Lung microvascular endothelial cell (primary cell): ENCODE data around the gene CUL2. TPM values are rescaled to one million over a fixed set of nuclear protein-coding genes. Genes with fewer than 3 reads are reported as not detected.
"Not testable (repeated sequence)": the region's sequence is repeated elsewhere in the genome, so short reads cannot be mapped to it uniquely, and the experiment has no call there.

Experiments
- DNase-seq, 2 donors: peaks; one replicate each; pipeline versions ENCODE4 v3.0.0 to v3.0.0-alpha.2; 2010; ENCODE audit warnings: low read depth in 2 of 2
- total RNA-seq: library from RNA; depleted of rRNA; stranded (reverse); fragments of >200 nt; gene quantifications from 2 replicates; pipeline ENCODE4 v1.2.1, GENCODE V29; 2014

Gene CUL2
- total RNA-seq, 1 donor from 2014 or later: 20.0 TPM

GRCh38 chr10:35020481-35020880 lies 69.7 kb downstream of the CUL2 start:
- no peak for DNase-seq

DNA sequence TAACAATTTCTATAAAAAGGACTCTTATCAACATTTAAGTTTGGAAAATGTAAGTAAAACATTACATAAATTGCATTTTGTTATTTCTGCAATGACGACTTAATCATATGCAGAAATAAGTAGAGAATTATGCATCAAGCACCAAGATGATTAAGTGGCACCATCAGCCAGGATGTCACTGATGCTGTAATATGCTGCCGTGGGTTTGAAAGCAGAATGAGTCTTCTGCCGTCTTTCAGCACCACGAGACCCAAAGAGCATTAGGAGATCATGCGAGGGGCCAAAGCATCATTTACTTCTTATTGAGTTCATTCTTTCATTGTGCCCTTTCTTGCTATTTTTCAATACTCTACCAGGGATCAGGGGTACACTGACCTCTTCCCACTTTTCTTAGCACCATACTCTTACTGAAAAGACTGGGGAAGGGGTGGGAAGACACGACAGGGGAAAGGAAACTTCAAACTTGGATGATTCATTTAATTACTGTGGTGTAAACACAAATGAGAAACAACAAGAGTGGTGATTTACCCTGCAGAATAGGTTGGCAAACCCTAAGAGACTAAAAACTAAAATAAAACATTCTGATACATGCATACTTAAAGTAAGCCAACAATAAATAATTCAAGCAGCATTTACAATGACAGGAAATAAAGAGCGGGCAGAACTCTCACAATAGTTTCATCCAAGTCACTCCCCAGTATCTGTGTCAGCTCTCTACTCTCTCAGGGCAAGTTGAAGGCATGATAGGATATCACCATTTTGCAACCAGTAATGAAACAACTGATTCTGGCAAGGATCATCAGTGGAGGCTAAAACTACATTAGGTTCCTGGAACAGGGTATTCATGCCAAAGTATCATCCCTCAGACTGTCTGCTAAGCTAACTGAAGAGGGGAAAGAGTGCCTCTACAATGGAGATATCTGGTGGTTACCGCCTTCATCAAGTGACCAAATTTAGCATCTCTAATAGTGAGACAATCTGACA lies 70.8 kb downstream of the CUL2 start:
- DNase-seq: no peak

GRCh38 chr10:35017608-35018007 lies 72.5 kb downstream of the CUL2 start:
- DNase-seq: no peak

DNA sequence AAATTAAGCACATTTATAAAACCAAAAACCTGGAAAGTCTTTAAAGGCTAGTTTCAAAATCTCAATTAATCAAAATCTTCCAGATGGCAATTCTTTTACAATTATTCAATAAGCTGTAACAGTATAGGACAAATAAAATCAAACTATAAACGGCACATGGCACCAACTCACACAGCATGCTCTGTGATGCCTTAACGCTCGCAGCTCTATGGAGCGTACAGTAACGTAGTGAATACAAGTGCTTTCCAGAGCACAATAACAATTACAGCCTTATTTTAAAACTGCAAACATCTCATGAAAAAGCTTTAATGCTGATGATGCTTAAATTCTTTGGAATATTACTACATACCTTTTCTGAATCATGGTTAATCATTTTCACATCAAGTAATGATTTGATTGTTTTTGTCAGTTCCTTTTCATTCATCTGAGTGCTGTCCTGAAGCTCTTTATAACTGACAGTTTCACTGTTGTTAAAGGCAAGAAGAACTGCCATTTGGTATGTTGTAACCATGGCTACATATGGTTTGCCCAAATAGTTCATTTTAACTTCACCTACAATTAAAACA lies 74.2 kb downstream of the CUL2 start:
- DNase-seq: no peak

DNA sequence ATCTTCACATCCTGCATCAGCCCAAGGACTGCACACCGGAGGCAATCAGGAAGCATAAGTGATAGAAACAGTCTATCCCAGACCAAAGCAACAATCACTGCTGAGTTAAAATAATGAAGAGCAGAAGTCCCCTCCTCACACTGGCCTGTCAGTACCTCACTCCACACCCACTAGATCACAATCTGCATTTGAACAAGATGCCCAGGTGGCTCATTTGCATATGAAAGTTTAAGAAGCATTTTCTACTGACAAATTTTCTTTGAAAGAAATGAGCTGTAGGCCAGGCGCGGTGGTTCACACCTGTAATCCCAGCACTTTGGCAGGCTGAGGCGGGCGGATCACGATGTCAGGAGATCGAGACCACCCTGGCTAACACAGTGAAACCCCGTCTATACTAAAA lies 77.4 kb downstream of the CUL2 start:
- DNase-seq: no peak

DNA sequence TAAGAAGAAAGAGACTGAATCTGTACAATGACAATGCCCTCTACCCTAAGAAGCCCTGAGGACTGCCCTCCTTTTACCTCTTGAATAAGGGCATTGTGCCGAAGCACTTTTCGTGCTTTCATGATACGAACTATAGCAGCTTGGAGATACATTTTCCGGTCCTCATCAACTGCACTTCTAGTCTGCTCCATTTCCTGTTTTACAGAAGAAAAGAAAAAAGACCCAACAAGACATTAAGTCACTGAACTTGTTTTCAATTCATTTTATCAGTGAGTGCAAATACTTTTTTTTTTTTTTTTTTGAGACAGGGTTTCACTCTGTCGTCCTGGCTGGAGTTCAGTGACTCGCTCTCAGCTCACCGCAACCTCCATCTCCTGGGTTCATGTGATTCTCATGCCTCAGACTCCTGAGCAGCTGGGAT lies 78.4 kb downstream of the CUL2 start:
- peak in 1 of 2 donors; percentile 29 for DNase-seq

GRCh38 chr10:35007858-35008301 lies 82.3 kb downstream of the CUL2 start:
- no peak for DNase-seq

GRCh38 chr10:35006836-35007235 lies 83.3 kb downstream of the CUL2 start:
- DNase-seq: peak in 1 of 2 donors; percentile 40

GRCh38 chr10:35005868-35006267 lies 84.3 kb downstream of the CUL2 start:
- DNase-seq: peak; percentile 42 to 94

GRCh38 chr10:35004651-35005050 lies 85.5 kb downstream of the CUL2 start:
- DNase-seq: no peak

- no peak for DNase-seq
These were observed 86.2 kb downstream of the CUL2 start for GRCh38 chr10:35003906-35004305.

- DNase-seq: no peak
These were observed 89.2 kb downstream of the CUL2 start for GRCh38 chr10:35000936-35001335.

DNA sequence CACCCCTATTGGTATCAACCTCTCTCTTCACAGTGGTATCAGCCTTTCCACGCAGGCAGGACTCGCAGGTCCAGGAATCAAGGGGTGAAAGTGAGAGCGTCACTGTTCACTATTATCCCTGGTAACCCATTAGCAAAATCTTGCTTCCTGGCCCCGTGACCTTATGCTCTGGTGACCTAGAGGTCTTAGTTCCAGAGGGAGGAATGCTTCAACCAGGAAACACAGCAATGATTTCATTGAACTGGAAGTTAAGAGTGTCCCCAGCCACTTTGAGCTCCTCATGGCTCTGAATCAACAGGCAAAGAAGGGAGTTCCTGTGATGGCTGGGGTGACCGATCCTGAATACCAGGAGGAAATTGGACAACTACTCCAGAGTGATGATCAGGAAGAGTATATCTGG lies 90.6 kb downstream of the CUL2 start:
- no peak for DNase-seq

DNA sequence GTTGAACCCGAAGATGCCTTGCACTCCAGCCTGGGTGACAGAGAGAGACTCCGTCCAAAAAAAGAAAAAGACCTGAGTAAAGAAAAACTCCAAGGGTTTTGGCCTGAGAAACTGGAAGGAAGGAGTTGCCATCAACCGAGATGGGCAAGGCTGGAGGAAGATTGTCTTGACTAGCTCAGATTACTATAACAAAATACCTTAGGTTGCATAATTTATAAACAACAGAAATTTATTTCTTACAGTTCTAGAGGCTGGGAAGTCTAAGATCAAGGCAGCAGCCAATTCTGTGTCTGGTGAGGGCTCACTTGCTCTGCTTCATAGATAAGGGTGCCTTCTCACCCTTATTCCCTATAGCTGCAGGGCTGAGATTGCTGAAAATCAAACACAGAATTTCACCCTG lies 91.2 kb downstream of the CUL2 start:
- DNase-seq: no peak

- no peak for DNase-seq
These were observed 93.3 kb downstream of the CUL2 start for GRCh38 chr10:34996843-34997242.

GRCh38 chr10:34995925-34996324 lies 94.2 kb downstream of the CUL2 start:
- no peak for DNase-seq

GRCh38 chr10:34994565-34995142 lies 95.5 kb downstream of the CUL2 start:
- peak; percentile 93 to 97 for DNase-seq

DNA sequence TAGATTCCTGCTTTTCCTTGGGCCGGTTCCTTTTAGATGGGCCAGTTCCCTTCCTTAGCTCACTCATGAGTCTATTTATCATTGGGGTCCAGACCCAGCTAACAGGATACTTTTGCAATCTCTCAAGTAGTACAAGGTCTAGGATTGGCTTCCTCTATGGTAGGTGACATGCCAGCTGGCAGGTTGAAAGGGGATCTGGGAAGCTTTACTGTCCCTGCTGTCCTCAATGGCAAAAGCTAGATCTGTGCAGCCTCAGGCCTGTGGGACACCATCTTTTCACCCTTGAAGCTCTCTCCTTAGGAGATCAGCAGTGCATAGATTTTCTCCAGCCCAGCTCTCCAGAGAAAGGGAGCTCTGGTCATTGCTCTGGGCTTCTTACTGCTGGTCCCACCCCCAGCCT lies 96.4 kb downstream of the CUL2 start:
- DNase-seq: no peak

DNA sequence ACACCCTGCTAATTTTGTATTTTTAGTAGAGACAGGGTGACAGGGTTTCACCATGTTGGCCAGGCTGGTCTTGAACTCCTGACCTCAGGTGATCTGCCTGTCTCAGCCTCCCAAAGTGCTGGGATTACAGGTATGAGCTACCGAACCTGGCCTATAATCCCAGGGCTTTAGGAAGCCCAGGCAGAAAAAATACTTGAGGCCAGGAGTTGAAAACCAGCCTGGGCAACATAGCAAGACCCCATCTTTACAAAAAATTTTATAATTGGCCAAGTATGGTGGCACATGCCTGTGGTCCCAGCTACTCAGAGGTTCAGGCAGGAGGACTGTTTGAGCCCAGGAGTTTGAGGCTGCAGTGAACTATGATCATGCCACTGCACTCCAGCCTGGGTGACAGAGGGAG lies 99.0 kb downstream of the CUL2 start:
- not testable (repeated sequence) for DNase-seq

- no peak for DNase-seq
These were observed 101.6 kb downstream of the CUL2 start for GRCh38 chr10:34988397-34989067.

DNA sequence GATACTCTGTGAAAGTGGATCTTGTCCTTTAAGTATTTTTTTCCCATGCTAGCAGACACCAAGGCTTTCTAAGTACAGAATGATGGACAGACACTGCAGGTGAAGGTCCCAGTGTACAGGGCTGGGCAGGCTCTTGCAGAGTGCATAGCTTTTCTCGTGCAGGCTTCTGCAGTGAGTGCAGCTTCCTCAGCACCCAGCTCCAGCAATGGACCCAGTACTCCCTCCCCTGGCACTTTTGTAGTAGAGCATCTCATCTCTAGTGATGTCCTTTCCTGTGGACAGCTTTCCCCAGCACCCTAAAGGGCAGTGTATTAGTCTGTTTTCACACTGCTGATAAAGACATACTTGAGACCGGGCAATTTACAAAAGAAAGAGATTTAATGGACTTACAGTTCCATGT lies 104.3 kb downstream of the CUL2 start:
- DNase-seq: peak in 1 of 2 donors; percentile 8

- no peak for DNase-seq
These were observed 105.0 kb downstream of the CUL2 start for GRCh38 chr10:34985146-34985545.
